Esophagus muscularis mucosa (tissue), 3 donors: Measurements from ENCODE around the gene ACBD4.

Experiments used
- CTCF ChIP-seq, 3 experiments: fragments of 200-600 bp in 2 of 3; fragments of 450-650 bp in 1 of 3; sonication (generic) in 2 of 3; IDR thresholded peaks; one replicate each; pipeline ENCODE4 v1.5.1; 2017 to 2019; ENCODE audit warnings: antibody characterized with exemption in 3 of 3, mild to moderate bottlenecking in 2 of 3, moderate library complexity in 1 of 3
- POLR2A ChIP-seq: fragments of 450-650 bp; IDR thresholded peaks from one replicate; pipeline ENCODE4 v1.6.1; 2017; ENCODE audit warnings: antibody characterized with exemption, moderate library complexity, mild to moderate bottlenecking, low read depth
- POLR2AphosphoS5 ChIP-seq, 2 donors: sonication (generic); formaldehyde crosslinking; IDR thresholded peaks; one replicate each; pipeline ENCODE4 v1.6.1; 2017; ENCODE audit warnings: antibody characterized with exemption in 2 of 2

- TF ChIP-seq CTCF (IDR thresholded peaks at IDR 0.05) (no peak), POLR2AphosphoS5 (IDR thresholded peaks at IDR 0.05) (no peak), POLR2A (no peak)
Measured at GRCh38 chr17:45086865-45087503, 48.5 kb upstream of the ACBD4 start.
